Measurements from ENCODE around the gene NFASC. TPM values are rescaled to one million over a fixed set of nuclear protein-coding genes. Genes with fewer than 3 reads are reported as not detected.

Gene NFASC
- total RNA-seq, 2 donors from 2014 or later = 27.7 to 45.9 TPM

GRCh38 chr1:204924013-204924759 lies 53.5 kb downstream of the NFASC start:
- H3K36me3 ChIP-seq (ENCODE audit: control insufficient read depth, insufficient read depth, low read length) = no peaks in the 10 kb centered on the region
- Mint-ChIP-seq H3K4me1 (peaks cover 77% of the 10 kb centered on the region), H3K27me3 (ENCODE audit: insufficient read depth) (no peaks in the 10 kb centered on the region), H3K36me3 (ENCODE audit: low read depth) (no peaks in the 10 kb centered on the region), H3K9me3 (no peaks in the 10 kb centered on the region), H3K4me3 (no peak overlapping the region), H3K27ac (peak overlapping the region; percentile 89)
- peak overlapping the region; percentile 92 for H3K27ac ChIP-seq (ENCODE audit: low read depth, low read length)
- peak; percentile 89 for DNase-seq
- no peaks in the 10 kb centered on the region for H3K9me3 ChIP-seq (ENCODE audit: control insufficient read depth, low read length)
- H3K9ac ChIP-seq (ENCODE audit: extremely low read depth, low read length, poor library complexity, severe bottlenecking) = peak overlapping the region; percentile 39
- peaks cover 58% of the 10 kb centered on the region for H3K4me1 ChIP-seq (ENCODE audit: control insufficient read depth, insufficient read depth, low read length)
- 20 to 31% methylated on average over 3 to 5 of the region's 5 CpGs for WGBS, 2 experiments (ENCODE audit: insufficient coverage in 1 of 2, insufficient read length in 1 of 2)
- peak overlapping the region; percentile 42 for H3K4me3 ChIP-seq (ENCODE audit: low read length)
- no peaks in the 10 kb centered on the region for H3K27me3 ChIP-seq (ENCODE audit: control insufficient read depth, insufficient read depth, low read length, poor library complexity, severe bottlenecking)
- no peak for TF ChIP-seq CTCF (conservative IDR thresholded peaks at IDR 0.05)

GRCh38 chr1:204925701-204926100 lies 55.0 kb downstream of the NFASC start:
- TF ChIP-seq CTCF (conservative IDR thresholded peaks at IDR 0.05) = no peak
- no peaks in the 10 kb centered on the region for H3K9me3 ChIP-seq (ENCODE audit: control insufficient read depth, low read length)
- no peak overlapping the region for H3K9ac ChIP-seq (ENCODE audit: extremely low read depth, low read length, poor library complexity, severe bottlenecking)
- H3K27me3 Mint-ChIP-seq (ENCODE audit: insufficient read depth) = no peaks in the 10 kb centered on the region
- H3K27ac ChIP-seq (ENCODE audit: low read depth, low read length) = no peak overlapping the region
- H3K36me3 Mint-ChIP-seq (ENCODE audit: low read depth) = no peaks in the 10 kb centered on the region
- DNase-seq = peak; percentile 49
- no peaks in the 10 kb centered on the region for H3K27me3 ChIP-seq (ENCODE audit: control insufficient read depth, insufficient read depth, low read length, poor library complexity, severe bottlenecking)
- 78% methylated on average over 1 of the region's 1 CpG; no CpG with 5 or more reads in 1 of the 2 experiments for WGBS, 2 experiments (ENCODE audit: insufficient coverage in 1 of 2, insufficient read length in 1 of 2)
- no peak overlapping the region for H3K4me3 ChIP-seq (ENCODE audit: low read length)
- H3K4me3 Mint-ChIP-seq = no peak overlapping the region
- no peaks in the 10 kb centered on the region for H3K36me3 ChIP-seq (ENCODE audit: control insufficient read depth, insufficient read depth, low read length)
- H3K27ac Mint-ChIP-seq = peak overlapping the region; percentile 36
- no peaks in the 10 kb centered on the region for H3K9me3 Mint-ChIP-seq
- H3K4me1 Mint-ChIP-seq = peaks cover 67% of the 10 kb centered on the region
- H3K4me1 ChIP-seq (ENCODE audit: control insufficient read depth, insufficient read depth, low read length) = peaks cover 61% of the 10 kb centered on the region

GRCh38 chr1:204927673-204928641 lies 57.3 kb downstream of the NFASC start:
- Mint-ChIP-seq H3K4me3 (no peak overlapping the region), H3K27ac (no peak overlapping the region), H3K27me3 (ENCODE audit: insufficient read depth) (no peaks in the 10 kb centered on the region)

More at GRCh38 chr1:204927673-204928641, 57.3 kb downstream of the NFASC start:
- Mint-ChIP-seq H3K4me1 (peaks cover 45% of the 10 kb centered on the region), H3K36me3 (ENCODE audit: low read depth) (no peaks in the 10 kb centered on the region), H3K9me3 (no peaks in the 10 kb centered on the region)
- Histone ChIP-seq H3K36me3 (ENCODE audit: control insufficient read depth, insufficient read depth, low read length) (no peaks in the 10 kb centered on the region), H3K27me3 (ENCODE audit: control insufficient read depth, insufficient read depth, low read length, poor library complexity, severe bottlenecking) (no peaks in the 10 kb centered on the region), H3K4me3 (ENCODE audit: low read length) (peak overlapping the region; percentile 60), H3K9me3 (ENCODE audit: control insufficient read depth, low read length) (no peaks in the 10 kb centered on the region), H3K4me1 (ENCODE audit: control insufficient read depth, insufficient read depth, low read length) (peaks cover 50% of the 10 kb centered on the region), H3K9ac (ENCODE audit: extremely low read depth, low read length, poor library complexity, severe bottlenecking) (peak overlapping the region; percentile 64), H3K27ac (ENCODE audit: low read depth, low read length) (peak overlapping the region; percentile 63)
- peak; percentile 95 for DNase-seq
- 22 to 50% methylated on average over 5 to 11 of the region's 11 CpGs for WGBS, 2 experiments (ENCODE audit: insufficient coverage in 1 of 2, insufficient read length in 1 of 2)
- peak; percentile 65 for TF ChIP-seq CTCF (conservative IDR thresholded peaks at IDR 0.05)
